NCI-H1048 (cell line): ENCODE measurements around the gene CRAT.
A peak's percentile ranks its signal among the peaks of the same experiment; 100 is the strongest.

ENCODE experiments used
- DNase-seq: peaks from one replicate; lab custom pipeline; 2025; lab: John Stamatoyannopoulos, UW

CRAT gene

GRCh38 chr9:129089246-129089645, 21.3 kb downstream of the CRAT start:
- DNase-seq = no peak

DNA sequence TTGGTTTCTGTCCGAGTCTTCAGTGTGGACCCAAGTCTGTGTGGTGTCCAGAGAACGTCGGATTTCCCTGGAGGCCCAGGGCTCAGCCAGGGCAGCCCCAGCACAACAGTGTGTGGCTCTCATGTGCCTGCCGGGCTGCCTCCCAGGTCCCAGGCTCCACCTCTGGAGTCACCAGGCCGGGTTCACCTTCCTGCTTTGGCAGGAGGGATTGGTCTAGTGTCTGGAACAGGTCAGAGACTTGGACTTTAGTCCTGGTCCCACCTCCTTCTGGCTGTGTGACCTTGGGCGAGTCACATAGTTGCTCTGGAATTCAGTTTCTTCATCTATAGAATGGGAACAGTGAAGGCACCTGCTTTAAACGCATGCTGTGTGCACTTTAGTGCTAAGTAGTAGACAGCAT, 26.5 kb downstream of the CRAT start:
- DNase-seq = no peak

- DNase-seq = no peak
Measured at GRCh38 chr9:129081388-129081904, 29.1 kb downstream of the CRAT start.

DNA sequence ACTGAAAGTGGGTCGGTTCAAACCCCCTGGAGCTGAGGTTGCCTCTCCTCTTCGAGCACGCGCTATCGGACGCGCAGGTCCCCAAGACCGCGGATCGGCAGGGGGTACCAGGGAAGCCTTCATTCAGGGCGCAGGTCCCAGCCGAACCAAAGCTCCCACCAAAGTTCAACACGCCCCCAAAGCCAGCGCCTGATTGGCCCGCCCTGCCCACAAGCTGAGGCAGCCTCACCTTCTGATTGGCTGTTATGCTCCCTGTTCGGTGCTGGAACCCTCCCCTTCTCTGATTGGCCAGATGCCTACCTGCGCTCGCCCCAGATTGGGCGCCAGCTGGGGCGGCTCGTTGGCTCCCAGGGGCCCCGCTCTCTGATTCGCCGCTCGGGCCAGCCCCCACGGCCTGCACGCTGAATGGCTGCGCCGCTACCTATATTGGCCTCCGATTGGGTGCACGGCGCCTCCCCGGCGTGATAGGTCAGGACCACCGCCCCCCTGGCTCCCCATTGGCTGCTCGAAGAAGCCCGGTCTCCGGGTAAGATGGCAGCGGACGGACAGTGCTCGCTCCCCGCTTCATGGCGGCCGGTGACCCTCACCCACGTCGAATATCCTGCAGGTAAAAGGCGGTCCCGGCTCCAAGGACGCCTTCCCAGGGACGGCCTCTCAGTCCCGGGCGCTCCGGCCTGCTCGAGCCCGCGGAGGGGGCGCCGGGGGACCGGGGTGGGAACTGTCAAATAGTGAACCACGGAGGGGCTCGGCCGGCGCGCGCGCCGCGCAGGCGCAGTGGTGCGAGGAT, 29.8 kb downstream of the CRAT start, which contains the start of gene DOLPP1:
DOLPP1 (plus strand) TSS at position 511 of the 787 bp plus-strand sequence; CDS start at position 532, 21 bp downstream.
- DNase-seq = peak; percentile 99

- DNase-seq = no peak
Measured at GRCh38 chr9:129080298-129080600, 30.3 kb downstream of the CRAT start.

DNA sequence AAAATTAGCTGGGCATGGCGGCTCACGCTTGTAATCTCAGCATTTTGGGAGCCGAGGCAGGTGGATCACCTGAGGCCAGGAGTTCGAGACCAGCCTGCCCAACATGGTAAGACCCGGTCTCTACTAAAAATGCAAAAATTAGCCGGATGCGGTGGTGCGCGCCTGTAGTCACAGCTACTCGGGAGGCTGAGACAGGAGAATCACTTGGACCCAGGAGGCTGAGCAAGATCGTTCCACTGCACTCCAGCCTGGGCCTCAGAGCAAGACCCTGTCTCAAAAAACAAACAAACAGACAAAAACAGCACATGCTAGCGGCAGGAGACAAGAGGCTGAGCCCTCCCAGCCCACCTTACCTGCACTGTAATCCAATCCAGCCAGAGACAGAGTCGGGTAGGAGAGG, 30.8 kb downstream of the CRAT start:
- no peak for DNase-seq

DNA sequence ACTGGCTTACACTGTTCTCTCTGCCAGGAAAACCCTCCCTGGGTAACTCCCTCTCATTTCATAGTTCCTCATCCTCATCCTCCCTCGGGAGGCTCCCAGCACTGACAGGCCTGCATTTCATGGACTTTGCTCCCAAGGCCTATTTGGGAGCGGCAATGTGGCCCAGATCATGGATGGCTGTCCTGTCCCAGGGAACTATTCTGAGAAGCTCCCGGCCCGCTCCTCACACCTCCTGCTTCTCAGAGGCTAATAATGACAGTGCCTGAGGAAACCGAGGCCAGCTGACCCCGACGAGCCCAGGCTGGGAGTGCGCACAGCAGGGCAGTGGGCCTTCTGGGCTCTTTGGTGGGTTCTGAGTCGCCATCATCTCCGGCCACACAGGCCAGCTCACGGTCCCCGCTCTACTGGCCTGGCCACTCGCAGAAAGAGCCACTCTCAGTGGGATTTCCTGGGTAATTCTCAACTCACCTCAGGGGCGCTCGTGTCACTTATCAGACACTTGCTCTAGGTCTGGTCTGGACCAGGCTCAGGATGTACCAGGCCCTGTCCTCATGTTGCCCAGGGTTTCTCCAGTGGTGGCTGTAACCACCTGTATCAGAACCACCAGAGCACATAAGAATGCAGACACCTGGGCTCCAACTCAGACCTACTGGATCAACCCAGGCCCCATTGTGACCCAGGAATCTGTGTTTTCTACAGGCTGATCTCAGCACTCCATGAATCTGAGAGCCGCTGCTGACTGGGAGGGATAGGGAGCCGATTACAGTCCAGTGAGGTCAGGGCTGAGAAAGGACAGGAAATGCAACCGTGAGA, 31.7 kb downstream of the CRAT start:
- no peak for DNase-seq

- DNase-seq = no peak
Measured at GRCh38 chr9:129077236-129077635, 33.4 kb downstream of the CRAT start.

GRCh38 chr9:129076640-129077037, 34.0 kb downstream of the CRAT start:
- no peak for DNase-seq

- DNase-seq = no peak
Measured at GRCh38 chr9:129075996-129076639, 34.5 kb downstream of the CRAT start.

DNA sequence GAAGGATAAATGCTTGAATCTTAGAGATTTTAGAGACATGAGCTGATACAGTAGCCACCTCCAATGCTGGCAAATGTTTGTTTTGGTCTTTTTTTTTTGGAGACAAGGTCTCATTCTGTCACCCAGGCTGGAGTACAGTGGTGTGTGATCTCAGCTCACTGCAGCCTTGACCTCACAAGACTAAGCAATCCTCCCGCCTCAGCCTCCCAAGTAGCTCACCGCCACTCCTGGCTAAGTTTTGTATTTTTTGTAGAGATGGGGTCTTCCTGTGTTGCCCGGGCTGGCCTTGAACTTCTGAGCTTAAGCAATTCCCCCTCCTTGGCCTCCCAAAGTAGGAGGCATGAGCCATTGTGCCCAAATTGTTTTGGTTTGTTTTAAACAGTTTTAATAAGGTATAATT, 36.5 kb downstream of the CRAT start:
- no peak for DNase-seq

DNA sequence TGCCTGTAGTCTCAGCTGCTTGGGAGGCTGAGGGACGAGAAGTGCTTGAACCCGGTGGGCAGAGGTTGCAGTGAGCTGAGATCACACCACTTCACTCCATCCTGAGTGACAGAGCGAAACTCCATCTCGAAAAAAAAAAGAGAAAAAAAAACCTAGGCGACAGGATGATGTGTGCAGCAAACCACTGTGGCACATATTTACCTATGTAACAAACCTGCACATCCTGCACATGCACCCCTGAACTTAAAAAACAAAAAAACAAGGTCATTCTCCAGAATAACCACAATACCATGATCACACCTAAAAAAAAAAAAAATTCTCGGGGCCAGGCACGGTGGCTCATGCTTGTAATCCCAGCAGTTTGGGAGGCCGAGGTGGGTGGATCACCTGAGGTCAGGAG, 37.2 kb downstream of the CRAT start:
- no peak for DNase-seq

- no peak for DNase-seq
Measured at GRCh38 chr9:129072171-129072570, 38.4 kb downstream of the CRAT start.

DNA sequence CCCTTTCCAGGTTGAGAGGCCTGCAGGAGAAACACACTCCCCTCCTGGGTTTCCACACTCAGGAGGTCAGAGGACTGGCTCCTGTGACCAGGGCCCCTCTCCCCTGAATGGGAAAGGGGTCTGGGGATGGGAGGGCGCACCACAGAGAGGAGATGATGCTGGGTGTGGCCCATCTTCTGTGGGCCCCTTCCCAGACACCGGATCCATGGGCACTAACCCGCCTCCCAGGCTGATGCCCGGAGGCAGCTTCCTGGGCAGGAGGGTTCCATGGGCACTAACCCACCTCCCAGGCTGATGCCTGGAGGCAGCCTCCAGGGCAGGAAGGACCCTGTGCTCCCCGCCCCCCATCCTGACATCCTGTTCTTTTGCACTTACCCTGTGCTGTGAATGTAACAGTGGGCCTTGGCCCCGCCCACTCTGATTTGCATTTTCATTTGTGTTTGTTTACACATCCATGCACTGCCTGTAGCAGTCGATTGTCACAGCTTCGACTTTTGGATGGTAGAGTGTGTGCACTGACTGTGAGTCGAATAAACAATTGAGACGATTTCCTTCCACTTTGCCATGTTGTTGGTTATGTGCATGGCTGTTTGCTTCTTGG, 39.0 kb downstream of the CRAT start:
- DNase-seq = peak; percentile 38

GRCh38 chr9:129070696-129071525, 39.7 kb downstream of the CRAT start:
- no peak for DNase-seq

DNA sequence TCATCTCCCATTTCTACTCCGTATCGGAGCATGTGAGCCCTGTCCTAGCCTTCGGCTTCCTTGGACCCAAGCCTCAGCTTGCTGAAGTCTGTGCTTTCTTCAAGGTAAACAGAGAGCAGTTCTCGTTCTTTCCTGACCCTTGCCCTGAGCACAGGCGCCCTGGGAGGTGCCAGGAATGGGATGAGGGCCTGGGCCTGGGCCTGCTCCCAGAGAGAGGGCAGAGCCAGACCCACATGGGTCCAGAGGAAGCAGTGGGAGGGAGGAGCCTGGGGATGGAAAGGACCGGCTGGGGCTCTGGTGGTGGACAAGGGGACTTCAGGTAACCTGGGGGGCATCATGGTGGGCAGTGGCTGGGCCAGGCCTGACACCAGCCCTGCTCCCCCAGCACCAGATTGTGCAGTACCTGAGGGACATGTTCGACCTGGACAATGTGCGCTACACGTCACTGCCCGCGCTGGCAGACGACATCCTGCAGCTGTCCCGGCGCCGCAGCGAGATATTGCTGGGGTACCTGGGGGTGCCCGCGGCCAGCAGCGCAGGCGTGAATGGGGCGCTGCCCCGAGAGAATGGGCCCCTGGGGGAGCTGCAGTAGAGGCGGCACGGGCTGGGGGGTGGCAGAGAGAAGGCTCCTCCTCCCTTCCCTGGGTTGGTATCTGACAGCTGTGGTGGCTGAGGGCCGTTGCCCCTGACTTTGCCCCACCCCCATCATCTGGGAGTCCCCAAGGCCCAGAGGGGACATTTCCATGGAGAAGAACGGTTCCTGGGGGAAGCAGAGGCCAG, 40.5 kb downstream of the CRAT start:
- no peak for DNase-seq

DNA sequence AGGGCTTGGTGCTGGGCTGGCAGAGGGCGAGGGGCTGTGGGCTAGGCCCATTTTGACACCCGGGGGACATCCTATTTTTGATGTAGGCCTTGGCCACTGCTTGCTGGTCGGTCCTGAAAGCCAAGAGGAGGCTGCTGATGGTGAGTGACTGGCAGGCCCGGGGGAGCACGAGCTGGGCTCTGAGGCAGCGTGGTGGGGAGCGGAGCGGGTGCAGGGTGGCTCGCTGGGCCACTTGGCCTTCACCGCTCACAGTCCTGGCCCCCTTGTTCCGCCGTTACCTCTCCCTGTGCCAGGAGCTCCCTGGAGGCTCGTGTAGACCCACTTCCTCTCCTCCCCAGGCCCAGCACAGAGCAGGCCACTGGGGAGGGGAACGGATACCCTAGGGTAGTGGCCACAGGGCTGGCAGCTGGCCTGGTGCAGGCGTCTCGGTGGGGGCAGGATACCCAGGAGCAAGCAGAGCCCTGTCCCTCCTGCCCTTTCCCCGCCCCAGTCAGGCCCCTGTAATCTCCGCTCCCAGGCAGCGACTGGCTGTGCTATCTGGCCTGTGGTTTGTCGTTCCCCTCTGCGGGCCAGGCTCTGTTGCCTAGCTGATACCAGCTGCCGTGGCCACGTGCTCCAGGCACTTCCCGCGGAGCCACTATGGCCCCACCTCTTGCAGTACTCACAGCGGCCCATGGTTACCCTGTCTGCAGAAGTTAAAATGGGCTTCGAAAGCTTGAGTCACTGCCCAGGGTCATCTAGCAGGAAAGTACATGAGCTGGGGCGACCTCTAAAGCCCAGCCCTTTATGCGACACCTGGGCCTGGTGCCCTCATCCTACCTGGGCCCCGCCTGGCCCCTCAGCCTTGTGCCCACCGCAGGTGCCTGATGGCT, 41.4 kb downstream of the CRAT start:
- DNase-seq = no peak

- DNase-seq = no peak
Measured at GRCh38 chr9:129068110-129068509, 42.5 kb downstream of the CRAT start.

- no peak for DNase-seq
Measured at GRCh38 chr9:129064499-129064908, 46.1 kb downstream of the CRAT start.

DNA sequence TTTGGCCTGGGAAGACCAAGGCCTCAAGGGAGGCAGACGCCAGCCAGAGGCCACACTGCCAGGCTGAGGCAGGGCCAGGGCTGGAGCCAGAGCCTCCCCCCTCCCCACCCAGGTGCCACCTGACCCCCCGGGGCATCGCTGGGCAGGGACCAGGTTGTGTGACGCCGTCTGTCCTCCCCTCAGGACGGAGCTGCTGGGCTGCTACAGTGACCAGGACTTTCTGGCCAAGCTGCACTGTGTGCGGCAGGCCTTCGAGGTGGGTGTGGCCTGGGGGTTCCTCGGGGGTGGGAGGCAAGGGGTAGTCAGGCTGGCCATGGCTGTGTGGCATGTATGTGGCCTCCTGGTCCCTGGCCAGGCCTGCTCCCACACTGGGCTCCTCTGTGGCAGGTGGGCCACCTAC, 47.5 kb downstream of the CRAT start:
- DNase-seq = no peak
